GM21447 (cell line): ENCODE measurements around the gene LRRK1.

Experiments
- ATAC-seq: cut with Tn5 transposase; IDR thresholded peaks from one replicate; pipeline ENCODE4 v1.9.1; 2021; ENCODE audit not compliant: unreplicated experiment

LRRK1 gene

DNA sequence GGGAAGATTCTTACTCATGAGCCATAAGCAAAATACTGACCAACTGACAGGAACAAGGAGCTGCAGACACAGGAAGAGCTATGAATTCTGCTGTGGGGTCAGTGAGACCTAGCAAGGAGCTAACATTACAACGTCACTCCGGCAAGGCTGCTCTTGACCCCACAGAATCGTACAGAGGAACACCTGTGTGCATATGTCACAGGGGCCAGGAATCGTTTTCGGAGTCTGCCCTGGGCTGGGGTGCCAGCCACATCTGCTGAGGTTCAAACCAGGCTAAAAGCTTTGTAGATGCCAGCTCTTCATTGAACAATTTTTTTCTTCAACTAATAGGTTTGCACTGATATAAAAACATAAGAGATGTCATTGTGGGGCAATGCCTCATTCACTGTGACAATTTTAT lies 82.6 kb downstream of the LRRK1 start:
- no peak for ATAC-seq

- no peak for ATAC-seq
These were observed 83.9 kb downstream of the LRRK1 start for GRCh38 chr15:101003081-101003480.

GRCh38 chr15:101003706-101004105 lies 84.5 kb downstream of the LRRK1 start:
- ATAC-seq: no peak

GRCh38 chr15:101004500-101004899 lies 85.3 kb downstream of the LRRK1 start:
- ATAC-seq: no peak

DNA sequence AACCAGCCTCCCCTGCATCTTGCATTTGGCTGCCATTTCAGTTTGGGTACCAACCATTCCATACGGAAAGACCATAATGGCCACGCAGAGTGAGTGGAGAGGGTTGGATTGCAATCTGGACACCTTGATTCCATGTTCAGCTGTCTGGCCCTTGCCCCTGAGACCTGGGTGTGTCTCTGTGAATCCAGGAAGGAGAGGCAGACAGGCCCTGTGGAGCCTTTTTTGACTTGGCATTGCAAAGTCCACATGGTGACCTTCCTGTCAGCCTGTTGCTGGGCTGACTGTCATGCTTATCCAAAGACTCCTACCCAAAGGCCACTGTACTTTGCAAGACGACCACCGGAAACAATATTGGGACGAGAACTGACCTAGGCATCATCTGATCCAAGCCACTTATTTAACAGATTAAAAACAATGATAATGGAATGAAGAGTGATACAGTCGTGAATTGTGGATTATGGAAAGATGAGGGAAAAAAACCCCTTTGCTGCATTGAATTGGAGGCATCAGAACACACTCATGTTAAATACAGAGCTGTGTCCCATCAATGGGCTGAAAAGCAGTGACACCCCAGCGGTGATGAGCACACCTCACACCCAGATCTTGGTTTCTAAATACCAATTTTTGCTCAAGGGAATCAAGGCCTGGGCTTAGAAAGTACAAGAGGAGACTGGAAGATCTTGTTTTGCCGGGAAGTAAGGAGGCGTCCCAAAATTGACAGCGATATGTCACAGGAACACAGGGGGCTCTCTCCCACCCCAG lies 86.0 kb downstream of the LRRK1 start:
- ATAC-seq: no peak

DNA sequence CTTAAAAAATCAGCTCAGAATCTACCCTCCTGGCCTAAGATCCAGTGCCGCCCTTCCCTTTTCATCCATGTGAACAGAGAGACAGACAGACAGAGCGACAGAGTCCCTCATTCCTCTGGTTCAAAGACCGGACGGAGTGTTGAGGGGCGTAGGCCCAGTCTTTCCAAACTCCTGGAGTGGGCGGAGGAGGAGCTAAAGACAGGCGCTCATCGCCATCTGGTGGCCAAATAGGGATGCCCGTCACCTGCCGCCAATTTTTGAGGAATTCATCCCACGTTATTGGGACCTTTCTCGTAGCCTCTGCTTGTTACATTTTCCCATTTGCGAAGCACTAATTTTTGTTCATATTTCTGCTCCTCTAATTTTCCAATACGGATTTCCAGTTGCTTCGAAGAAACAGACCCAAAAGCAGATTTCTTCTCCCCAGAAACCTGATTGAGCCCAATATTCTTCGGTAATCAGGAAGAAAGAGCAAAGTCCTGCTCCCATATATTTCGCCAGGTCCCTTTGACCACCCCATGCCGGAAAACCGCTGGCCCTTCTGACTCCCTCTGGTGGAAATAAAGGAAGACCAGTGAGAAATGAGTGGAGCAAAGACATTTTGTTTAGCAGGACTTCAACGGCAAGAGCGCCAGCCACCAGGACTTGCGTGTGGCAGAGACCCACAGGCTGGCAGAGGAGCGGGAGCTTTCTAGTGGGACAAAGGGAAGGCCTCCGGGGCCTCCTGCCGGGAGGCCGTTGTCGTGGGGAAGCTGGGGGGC lies 88.0 kb downstream of the LRRK1 start:
- peak; percentile 48 for ATAC-seq

DNA sequence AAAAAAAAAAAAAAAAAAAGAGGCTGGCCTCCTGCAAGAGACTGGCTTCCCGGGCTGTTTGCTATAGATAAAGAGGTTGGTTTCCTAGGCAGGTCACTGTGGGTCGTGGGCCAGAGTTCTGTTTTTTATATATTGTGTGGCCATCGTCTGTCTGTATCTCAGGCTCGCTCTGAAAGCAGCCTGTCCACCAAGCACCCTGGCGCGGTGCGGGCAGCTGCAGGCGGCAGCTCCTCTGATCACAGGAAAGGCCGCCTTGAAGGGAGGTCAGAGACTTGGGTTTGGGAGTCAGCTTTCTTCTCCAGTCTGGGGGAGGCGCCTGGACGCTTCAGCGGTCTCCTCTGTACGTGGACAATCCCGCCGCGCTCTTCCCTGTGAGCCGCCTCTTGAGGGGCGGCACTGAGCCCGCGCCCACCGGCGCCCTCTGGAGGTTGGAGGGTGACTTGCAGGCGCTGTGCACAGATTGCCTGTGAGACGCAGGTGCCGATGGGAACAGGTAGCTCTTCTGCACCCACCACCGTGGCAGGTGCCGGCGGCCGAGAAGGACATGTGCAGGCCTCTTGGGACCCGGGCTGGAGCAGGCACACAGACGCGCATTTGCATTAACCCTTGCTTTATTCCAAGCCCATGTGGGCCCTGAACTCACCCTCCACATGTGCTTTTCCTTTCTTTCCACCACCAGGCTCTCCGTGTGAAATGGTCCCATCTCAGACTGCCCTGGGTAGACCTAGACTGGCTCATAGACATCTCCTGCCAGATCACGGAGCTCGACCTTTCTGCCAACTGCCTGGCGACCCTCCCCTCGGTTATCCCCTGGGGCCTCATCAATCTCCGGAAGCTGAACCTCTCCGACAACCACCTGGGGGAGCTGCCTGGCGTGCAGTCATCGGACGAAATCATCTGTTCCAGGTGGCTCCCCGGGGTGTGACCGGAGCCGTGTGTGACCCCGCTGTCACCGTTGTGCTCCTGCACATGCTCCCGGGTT lies 89.3 kb downstream of the LRRK1 start:
- peak; percentile 89 for ATAC-seq

DNA sequence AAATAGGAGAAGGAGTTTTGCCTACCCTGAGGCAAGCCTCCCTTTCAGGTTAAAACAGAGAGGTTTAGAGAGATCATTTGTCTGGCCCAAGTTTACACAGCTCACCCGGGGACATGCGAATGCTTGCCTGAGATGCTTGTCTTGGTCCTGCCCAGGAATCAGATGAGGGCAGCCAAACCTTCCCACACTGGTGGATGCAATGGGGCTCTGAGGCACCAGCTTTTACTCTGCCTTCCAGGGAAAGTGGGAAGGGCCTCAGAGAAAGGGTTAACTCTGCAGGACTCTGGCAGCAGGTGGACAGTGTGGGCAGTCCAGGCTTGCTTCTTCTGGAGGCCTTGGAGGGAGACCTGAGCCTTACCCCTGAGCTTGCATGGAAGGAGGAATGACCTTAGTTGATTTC lies 90.0 kb downstream of the LRRK1 start:
- no peak for ATAC-seq

- no peak for ATAC-seq
These were observed 91.6 kb downstream of the LRRK1 start for GRCh38 chr15:101010781-101011180.

DNA sequence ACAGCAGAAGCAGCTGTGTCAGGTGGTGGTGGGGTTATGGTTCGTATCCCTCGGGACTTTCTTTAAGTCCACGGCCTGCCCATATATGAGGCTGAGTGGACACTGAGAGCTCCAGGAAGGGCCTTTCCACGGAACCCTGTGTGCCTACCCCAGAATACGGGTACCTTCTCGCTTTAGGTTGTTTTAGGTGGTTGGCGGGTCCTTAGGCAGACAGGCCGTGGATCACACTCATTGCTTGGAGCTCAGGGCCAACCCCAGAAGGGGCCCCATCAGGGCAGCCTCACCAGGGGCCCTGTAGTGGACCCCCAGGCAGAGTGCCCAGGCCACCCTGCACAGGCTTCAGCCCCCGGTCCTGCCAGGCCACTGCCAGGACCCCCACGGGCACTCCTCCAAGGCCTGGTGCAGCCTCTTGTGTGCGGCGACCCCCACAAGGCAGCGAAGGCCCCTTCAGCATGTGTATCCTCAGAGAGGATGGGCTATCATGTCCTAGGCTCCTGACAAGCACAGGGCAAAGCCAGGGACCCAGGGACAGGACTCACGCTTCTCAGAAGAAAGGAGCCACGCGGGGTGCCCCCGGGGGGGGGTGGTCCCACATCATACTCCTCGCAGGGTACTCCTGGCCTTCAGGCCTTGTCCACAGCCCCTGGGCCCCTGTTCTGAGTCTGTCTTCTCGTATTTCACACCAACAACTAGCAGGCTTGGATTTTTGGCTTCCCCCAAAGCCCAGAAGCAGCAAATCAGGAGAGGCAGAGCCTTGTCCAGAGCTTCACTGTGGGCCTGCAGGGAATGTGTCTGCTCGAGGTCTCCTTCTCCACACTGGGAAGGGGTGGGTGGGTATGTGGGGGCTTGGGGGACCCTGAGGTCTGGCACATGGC lies 93.4 kb downstream of the LRRK1 start:
- ATAC-seq: no peak

GRCh38 chr15:101013201-101013550 lies 94.0 kb downstream of the LRRK1 start:
- ATAC-seq: no peak

DNA sequence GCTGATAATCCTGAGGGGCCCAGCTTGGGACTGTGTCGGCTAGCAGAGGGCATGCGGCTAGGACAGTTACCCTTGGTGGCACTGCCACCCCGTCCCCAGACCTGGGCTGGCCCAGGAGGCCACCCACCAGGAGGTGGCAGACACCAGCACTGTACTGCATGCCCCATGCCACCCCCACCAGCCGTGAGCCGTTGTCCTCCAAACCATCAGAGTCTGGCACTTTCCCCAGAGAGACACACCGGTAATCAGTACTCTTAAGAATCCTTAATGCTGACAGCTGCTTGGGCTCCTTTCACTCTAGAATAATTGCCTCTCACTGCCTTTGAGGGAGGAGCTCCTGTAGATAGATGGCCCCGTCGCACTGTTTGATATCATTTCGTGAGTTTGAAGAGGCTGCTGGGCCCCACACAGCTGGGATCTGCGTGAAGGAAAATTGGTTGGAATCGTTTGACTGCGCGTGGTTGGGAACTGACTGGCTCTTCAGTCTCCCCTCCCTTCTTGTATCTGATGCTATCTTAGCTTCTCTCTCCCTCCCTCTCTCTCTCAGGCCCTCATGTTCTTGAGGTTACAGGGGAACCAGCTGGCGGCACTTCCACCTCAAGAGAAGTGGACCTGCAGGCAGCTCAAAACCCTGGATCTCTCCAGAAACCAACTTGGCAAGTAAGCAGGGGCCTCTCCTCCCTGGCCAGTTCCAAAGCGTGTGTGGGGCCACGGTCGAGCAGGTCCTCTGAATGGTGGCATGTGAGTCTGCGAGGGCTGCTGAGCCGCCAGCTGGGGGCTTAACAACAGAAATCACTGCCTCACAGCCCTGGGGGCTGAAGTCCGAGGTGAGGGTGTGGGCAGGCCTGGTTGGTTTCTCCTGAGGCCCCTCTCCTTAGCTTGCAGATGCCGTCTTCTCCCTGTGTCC lies 94.9 kb downstream of the LRRK1 start:
- no peak for ATAC-seq

- ATAC-seq: no peak
These were observed 96.0 kb downstream of the LRRK1 start for GRCh38 chr15:101014921-101015841.

DNA sequence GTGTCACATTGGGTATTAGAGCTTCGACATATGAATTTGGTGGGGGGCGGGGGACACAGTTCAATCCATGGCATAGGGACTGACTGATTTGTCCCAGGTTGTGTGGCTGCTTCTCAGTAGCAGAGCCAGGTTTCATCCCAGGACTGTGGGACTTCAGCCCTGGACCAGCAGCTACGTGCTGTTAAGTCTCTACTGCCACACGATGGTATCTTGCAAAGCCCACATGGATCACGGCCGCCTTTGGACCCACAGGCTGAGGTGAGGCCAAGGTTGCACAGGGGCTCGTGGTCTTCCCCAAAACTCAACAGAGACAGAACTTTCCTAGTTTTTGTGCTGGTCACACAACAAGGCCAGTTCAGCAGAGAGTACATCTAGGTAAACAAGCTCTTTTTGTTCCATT lies 97.4 kb downstream of the LRRK1 start:
- ATAC-seq: no peak

GRCh38 chr15:101017093-101017754 lies 98.1 kb downstream of the LRRK1 start:
- no peak for ATAC-seq

- no peak for ATAC-seq
These were observed 98.9 kb downstream of the LRRK1 start for GRCh38 chr15:101018016-101018415.

DNA sequence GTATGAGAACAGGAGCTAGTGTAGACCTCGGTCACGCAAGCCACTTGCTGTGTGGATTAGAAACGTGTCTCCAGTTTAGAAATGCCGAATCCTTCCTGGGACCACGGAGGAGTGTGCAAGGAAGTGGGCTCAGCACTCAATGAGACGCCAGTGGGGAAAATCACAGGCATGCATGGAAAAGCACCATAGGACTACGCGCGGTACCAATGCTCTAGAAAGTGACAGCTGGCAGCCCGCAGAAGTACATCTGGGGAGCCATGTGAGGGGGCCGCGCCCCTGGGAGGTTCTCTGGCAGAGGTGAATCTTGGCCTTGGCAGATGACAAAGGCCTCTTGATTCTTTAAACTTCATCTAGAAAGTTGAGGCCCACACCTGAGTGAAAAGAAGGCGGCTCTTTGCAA lies 99.3 kb downstream of the LRRK1 start:
- ATAC-seq: no peak

DNA sequence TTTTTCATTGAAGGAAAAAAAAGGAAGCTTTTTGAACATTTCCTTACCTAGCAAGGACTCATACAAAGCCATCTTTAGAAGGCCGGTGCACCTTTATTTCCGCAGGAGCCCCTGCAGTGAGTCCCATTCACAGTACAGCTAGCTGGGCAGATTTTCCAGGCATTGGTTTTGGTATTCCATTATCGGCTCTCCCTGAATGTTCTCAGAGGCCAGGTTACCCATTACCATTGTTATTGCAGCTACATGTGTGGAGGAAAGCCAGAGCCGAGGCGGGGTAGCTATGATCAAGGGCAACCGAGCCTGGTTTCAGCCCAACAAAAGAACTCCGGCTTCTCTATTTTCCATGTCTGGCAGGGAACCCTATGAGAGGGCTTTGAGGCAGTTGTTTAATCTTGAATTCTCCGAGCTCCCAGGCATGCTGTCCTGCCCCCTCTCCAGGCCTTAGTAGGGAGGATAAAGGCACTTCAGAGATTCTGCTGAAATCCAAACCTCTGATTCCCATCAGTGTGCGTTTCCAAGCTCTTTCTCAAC lies 100.3 kb downstream of the LRRK1 start:
- no peak for ATAC-seq
